GM23248 (cell line): ENCODE results near the gene ZNF846. TPM values are rescaled to one million over a fixed set of nuclear protein-coding genes. Genes with fewer than 3 reads are reported as not detected.
A peak's percentile ranks its signal among the peaks of the same experiment; 100 is the strongest.

Experiments
- DNase-seq: peaks from one replicate; pipeline ENCODE4 v3.0.0-alpha.2; 2015
- H2AFZ ChIP-seq: fragments of 200-600 bp; sonication (generic); 2 replicates; pipeline ENCODE4 v1.6.1; 2016; ENCODE audit warnings: antibody characterized with exemption
- H3F3A ChIP-seq: fragments of 200-600 bp; sonication (generic); 2 replicates; pipeline ENCODE4 v1.6.1; 2016; ENCODE audit warnings: mild to moderate bottlenecking, antibody characterized with exemption, mixed run types; ENCODE audit not compliant: insufficient read depth
- H3K27ac ChIP-seq: fragments of 200-600 bp; sonication (generic); 2 replicates; pipeline ENCODE4 v1.5.1; 2016; ENCODE audit warnings: mild to moderate bottlenecking
- H3K27me3 ChIP-seq: fragments of 200-600 bp; sonication (generic); replicated peaks from 2 replicates; pipeline ENCODE4 v1.6.1; 2016; ENCODE audit warnings: mild to moderate bottlenecking; ENCODE audit not compliant: insufficient read depth
- H3K36me3 ChIP-seq: fragments of 200-600 bp; sonication (generic); 2 replicates; pipeline ENCODE4 v1.6.1; 2016; ENCODE audit warnings: low read depth, mild to moderate bottlenecking
- H3K4me1 ChIP-seq: fragments of 200-600 bp; sonication (generic); 2 replicates; pipeline ENCODE4 v1.6.1; 2016; ENCODE audit warnings: mild to moderate bottlenecking; ENCODE audit not compliant: insufficient read depth
- H3K4me2 ChIP-seq: fragments of 200-600 bp; sonication (generic); one replicate; pipeline ENCODE4 v1.6.1; 2016; ENCODE audit warnings: mild to moderate bottlenecking; ENCODE audit not compliant: unreplicated experiment
- H3K4me3 ChIP-seq: fragments of 200-600 bp; sonication (generic); 2 replicates; pipeline ENCODE4 v1.5.1; 2016; ENCODE audit warnings: mild to moderate bottlenecking
- H3K79me2 ChIP-seq: fragments of 200-600 bp; sonication (generic); 2 replicates; pipeline ENCODE4 v1.6.1; 2016; ENCODE audit warnings: mild to moderate bottlenecking; ENCODE audit not compliant: insufficient read depth
- H3K9ac ChIP-seq: fragments of 200-600 bp; sonication (generic); 2 replicates; pipeline ENCODE4 v1.6.1; 2016; ENCODE audit warnings: mild to moderate bottlenecking
- H3K9me2 ChIP-seq: fragments of 200-600 bp; sonication (generic); 2 replicates; pipeline ENCODE4 v1.6.1; 2016; ENCODE audit warnings: mixed run types, mild to moderate bottlenecking, moderate library complexity; ENCODE audit not compliant: insufficient read depth
- H3K9me3 ChIP-seq: fragments of 200-600 bp; sonication (generic); one replicate; pipeline ENCODE4 v1.6.1; 2017; ENCODE audit warnings: low read depth
- H4K20me1 ChIP-seq: fragments of 200-600 bp; sonication (generic); 2 replicates; pipeline ENCODE4 v1.6.0; 2016; ENCODE audit not compliant: insufficient read depth
- EZH2 ChIP-seq: fragments of 200-600 bp; sonication (generic); IDR thresholded peaks from 2 replicates; pipeline ENCODE4 v1.6.1; 2018; ENCODE audit warnings: antibody characterized with exemption, mild to moderate bottlenecking; ENCODE audit not compliant: insufficient read depth, poor library complexity, severe bottlenecking
- EZH2phosphoT487 ChIP-seq: fragments of 200-600 bp; sonication (generic); IDR thresholded peaks from 2 replicates; pipeline ENCODE4 v1.6.1; 2018; ENCODE audit warnings: antibody characterized with exemption, moderate library complexity, mild to moderate bottlenecking, low read depth; ENCODE audit not compliant: insufficient read depth
- WGBS, 2 experiments: methylation state at CpG; one replicate each; pipeline ENCODE4 v1.1.6; 2015 to 2017; ENCODE audit warnings: low lambda C conversion rate in 2 of 2, low coverage in 1 of 2; ENCODE audit errors: missing lambda C conversion rate in 2 of 2; 5-methylcytosine and 5-hydroxymethylcytosine counted together
- in situ Hi-C: fragments of 300-500 bp; cut with MboI; formaldehyde crosslinking; loops from 2 replicates; pipeline ENCODE4 v1.15.0; 2020
- polyA plus RNA-seq: library from polyadenylated mRNA; unstranded; fragments of >200 nt; fragmentation: Nextera tagmentation; extraction: Ambion mirVana; gene quantifications from 2 replicates; pipeline ENCODE4 v1.2.1, GENCODE V29; 2016
- total RNA-seq: library from RNA; depleted of rRNA; stranded (reverse); fragments of >200 nt; shearing (Covaris generic); gene quantifications from 2 replicates; pipeline ENCODE4 v1.2.3, GENCODE V29; 2014

The ZNF846 gene
- total and polyA plus RNA-seq, 2 experiments from 2014 or later: 6.1 to 7.1 TPM

DNA sequence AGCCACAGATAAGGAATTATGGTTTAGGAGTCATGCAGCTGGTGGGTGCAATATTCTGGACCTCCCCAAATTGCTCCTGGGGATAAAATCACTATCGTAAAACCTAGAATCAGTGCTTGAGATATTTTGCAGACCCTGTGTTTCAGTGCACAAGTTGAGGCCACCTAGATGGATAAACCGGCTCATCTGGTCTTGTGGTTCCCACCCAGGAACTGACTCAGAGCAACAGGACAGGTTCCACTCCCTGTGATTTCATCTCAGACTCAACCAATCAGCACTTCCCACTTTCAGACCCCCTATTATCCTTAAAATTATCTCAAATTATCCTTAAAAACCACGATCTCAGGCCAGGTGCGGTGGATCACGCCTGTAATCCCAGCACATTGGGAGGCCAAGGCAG lies 29.3 kb upstream of the ZNF846 start:
- H3K36me3 ChIP-seq: no peaks in the 10 kb centered on the region
- no peak overlapping the region for H3K4me2 ChIP-seq
- no peaks in the 10 kb centered on the region for H3K4me1 ChIP-seq
- no peaks in the 10 kb centered on the region for H3K9me2 ChIP-seq
- H3K4me3 ChIP-seq: no peak overlapping the region
- no peak overlapping the region for H2AFZ ChIP-seq
- no peaks in the 10 kb centered on the region for H4K20me1 ChIP-seq
- in situ Hi-C loops: loop anchor here (25.0 kb wide), 1 partner anchor 486 kb away; the partner anchor contains the start of genes ZNF559 and ZNF699
- H3K9me3 ChIP-seq: no peaks in the 10 kb centered on the region
- H3K79me2 ChIP-seq: no peaks in the 10 kb centered on the region
- TF ChIP-seq EZH2 (no peak), EZH2phosphoT487 (no peak)
- H3K27ac ChIP-seq: no peak overlapping the region
- peaks cover 31% of the 10 kb centered on the region for H3F3A ChIP-seq
- no peaks in the 10 kb centered on the region for H3K27me3 ChIP-seq
- WGBS, 2 experiments: 96% methylated on average over 5 of the region's 5 CpGs
- H3K9ac ChIP-seq: no peak overlapping the region
- DNase-seq: no peak

DNA sequence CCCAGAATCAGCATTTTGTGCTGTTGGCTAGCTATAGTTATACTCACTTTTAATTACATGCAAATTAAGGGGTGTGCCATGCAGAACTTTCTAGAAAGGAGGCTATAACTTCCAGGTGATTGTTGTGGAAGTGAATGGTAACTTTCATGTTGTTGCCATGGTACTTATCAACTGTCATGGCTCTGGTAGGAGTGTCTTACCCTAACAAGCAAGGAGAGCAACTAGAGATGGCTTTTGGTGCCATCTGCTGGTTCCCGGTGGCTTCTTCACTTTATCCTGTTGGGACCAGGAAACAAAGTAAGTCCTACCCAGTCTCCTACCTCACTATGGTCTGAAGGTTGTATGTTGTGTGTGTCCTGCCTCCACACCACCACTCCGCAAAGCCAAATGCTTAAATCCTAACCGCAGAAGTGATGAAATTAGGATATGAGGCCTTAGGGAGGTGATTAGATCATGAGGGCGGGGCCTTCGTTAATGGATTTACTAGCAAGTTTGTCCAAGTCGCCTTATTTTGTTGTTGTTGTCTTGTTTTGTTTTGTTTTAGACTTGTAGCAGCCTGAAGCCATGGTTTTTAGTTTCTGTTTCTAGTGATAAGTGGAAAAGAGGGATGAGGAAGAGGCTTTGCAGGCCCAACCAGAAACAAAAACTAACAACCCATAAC lies 27.7 kb upstream of the ZNF846 start:
- no peak overlapping the region for H3K4me3 ChIP-seq
- TF ChIP-seq EZH2phosphoT487 (no peak), EZH2 (no peak)
- no peaks in the 10 kb centered on the region for H3K9me3 ChIP-seq
- peak overlapping the region; percentile 49 for H3K27ac ChIP-seq
- in situ Hi-C loops: loop anchor here (25.0 kb wide), 1 partner anchor 484 kb away; the partner anchor contains the start of genes ZNF559 and ZNF699
- H3F3A ChIP-seq: peaks cover 31% of the 10 kb centered on the region
- no peaks in the 10 kb centered on the region for H3K79me2 ChIP-seq
- no peak overlapping the region for H3K4me2 ChIP-seq
- peak overlapping the region; percentile 76 for H2AFZ ChIP-seq
- H3K27me3 ChIP-seq: no peaks in the 10 kb centered on the region
- H3K4me1 ChIP-seq: no peaks in the 10 kb centered on the region
- H4K20me1 ChIP-seq: no peaks in the 10 kb centered on the region
- H3K36me3 ChIP-seq: no peaks in the 10 kb centered on the region
- H3K9ac ChIP-seq: no peak overlapping the region
- peak; percentile 88 for DNase-seq
- WGBS, 2 experiments: 41 to 43% methylated on average over 6 of the region's 6 CpGs
- H3K9me2 ChIP-seq: no peaks in the 10 kb centered on the region

DNA sequence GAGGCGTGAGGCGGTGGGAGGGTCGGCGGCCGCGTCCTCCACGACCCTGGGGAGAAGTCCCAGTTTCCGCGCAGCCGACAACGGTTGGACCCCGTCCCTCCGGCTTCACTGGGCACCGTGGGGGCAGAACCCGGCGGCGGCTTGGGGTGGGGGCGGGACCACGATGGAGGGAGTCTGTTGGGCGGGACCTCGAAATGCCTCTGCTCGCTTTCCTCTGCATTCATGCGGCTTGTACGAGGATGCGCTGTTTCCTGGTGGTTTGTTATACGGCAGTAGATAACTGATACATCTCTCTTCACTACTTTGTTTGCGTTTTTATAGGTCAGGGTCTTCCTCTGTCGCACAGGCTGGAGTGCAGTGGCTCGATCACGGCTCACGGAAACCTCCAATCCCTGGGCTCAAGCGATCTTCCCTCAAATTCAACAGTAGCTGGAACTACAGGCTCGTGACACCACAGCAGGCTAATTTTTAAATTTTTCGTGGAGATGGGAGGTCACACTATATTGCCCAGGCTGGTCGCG lies 24.6 kb upstream of the ZNF846 start:
- peak overlapping the region; percentile 66 for H3K27ac ChIP-seq
- H3K4me2 ChIP-seq: peak overlapping the region; percentile 67
- no peaks in the 10 kb centered on the region for H3K4me1 ChIP-seq
- peak overlapping the region; percentile 77 for H3K9ac ChIP-seq
- H3K36me3 ChIP-seq: no peaks in the 10 kb centered on the region
- peak; percentile 76 for DNase-seq
- peaks cover 27% of the 10 kb centered on the region for H3F3A ChIP-seq
- no peak for TF ChIP-seq EZH2
- no peak for TF ChIP-seq EZH2phosphoT487
- no peaks in the 10 kb centered on the region for H4K20me1 ChIP-seq
- in situ Hi-C loops: loop anchor here (25.0 kb wide), 1 partner anchor 481 kb away; the partner anchor contains the start of genes ZNF559 and ZNF699
- H3K9me2 ChIP-seq: no peaks in the 10 kb centered on the region
- peak overlapping the region; percentile 88 for H3K4me3 ChIP-seq
- no peaks in the 10 kb centered on the region for H3K79me2 ChIP-seq
- no peaks in the 10 kb centered on the region for H3K27me3 ChIP-seq
- peak overlapping the region; percentile 95 for H2AFZ ChIP-seq
- no peaks in the 10 kb centered on the region for H3K9me3 ChIP-seq
- 19 to 21% methylated on average over 25 to 36 of the region's 36 CpGs for WGBS, 2 experiments

DNA sequence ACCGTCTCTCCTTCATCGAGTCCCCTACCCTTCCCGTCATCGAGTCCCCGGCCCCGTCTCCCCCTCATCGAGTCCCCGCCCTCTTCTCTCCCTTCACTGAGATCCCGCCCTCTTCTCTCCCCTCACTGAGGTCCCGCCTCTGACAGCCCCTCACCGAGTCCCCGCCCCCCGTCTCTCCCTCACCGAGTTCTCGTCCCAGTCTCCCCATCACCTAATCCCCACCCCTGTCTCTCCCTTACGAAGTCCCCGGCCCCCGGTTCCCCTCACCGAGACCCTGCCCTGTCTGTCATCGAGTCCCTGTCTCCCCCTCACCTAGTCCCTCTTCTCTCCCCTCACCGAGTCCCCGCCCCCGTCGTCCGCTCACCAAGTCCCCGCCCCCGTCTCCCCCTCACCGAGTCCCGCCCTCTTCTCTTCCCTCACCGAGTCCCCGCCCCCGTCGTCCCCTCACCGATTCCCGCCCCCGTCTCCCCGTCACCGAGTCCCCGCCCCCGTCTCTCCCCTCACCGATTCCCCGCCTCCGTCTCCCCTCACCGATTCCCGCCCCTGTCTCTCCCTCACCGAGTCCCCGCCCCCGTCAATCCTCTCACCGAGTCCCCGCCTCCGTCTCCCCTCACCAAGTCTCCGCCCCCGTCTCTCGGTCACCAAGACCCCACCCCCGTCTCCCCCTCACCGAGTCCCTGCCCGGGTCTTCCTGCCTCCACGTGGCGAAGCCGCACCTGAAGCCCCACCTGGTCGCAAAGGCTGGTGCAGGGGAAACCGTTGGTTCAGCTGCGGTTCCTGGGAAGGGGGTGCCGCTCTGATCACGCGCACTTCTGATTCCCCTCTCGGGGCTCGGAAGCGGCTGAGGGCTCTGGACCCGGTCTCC lies 23.9 kb upstream of the ZNF846 start:
- Histone ChIP-seq H3K9me3 (no peaks in the 10 kb centered on the region), H3K9ac (peak overlapping the region; percentile 77), H2AFZ (peak overlapping the region; percentile 95), H3K9me2 (no peaks in the 10 kb centered on the region), H3K27me3 (no peaks in the 10 kb centered on the region), H3K79me2 (no peaks in the 10 kb centered on the region), H3K36me3 (no peaks in the 10 kb centered on the region), H4K20me1 (no peaks in the 10 kb centered on the region), H3K4me1 (no peaks in the 10 kb centered on the region), H3F3A (peaks cover 27% of the 10 kb centered on the region), H3K4me2 (peak overlapping the region; percentile 74), H3K27ac (peak overlapping the region; percentile 69), H3K4me3 (peak overlapping the region; percentile 88)
- TF ChIP-seq EZH2phosphoT487: no peak
- no peak for TF ChIP-seq EZH2
- DNase-seq: peak; percentile 98
- in situ Hi-C loops: loop anchor here (25.0 kb wide), 1 partner anchor 480 kb away; the partner anchor contains the start of genes ZNF559 and ZNF699
- 0 to 6% methylated on average over 16 to 70 of the region's 70 CpGs for WGBS, 2 experiments
